Spleen (tissue), 7 donors: ENCODE data around the gene IL1B.

Experiments
- CTCF ChIP-seq, 11 experiments: fragments of 200-600 bp in 7 of 11; fragments of 450-650 bp in 4 of 11; sonication (generic) in 4 of 11; IDR thresholded peaks in 8 of 11; conservative IDR thresholded peaks in 3 of 11; 1 replicate in 7 of 11; 2 replicates in 4 of 11; pipeline versions ENCODE4 v1.4.0 to v1.8.0; 2016 to 2021; ENCODE audit warnings: antibody characterized with exemption in 11 of 11, inconsistent platforms in 4 of 11, mild to moderate bottlenecking in 1 of 11
- POLR2A ChIP-seq, 3 donors: fragments of 450-650 bp; IDR thresholded peaks; one replicate each; pipeline ENCODE4 v1.5.1; 2017; ENCODE audit warnings: antibody characterized with exemption in 3 of 3, mild to moderate bottlenecking in 1 of 3
- donor health status: DM: no; HTN: no; CAD: no; lungs with moderate emphysema.
- donor health status: DM: no; HTN: no; CAD: no.
- donor health status: DM: no; HTN: no; CAD: no.

GRCh38 chr2:112787729-112788393, 48.7 kb downstream of the IL1B start:
- TF ChIP-seq CTCF (IDR thresholded peaks at IDR 0.05 in 8 of 11, conservative IDR thresholded peaks at IDR 0.05 in 3 of 11), result no peak
- no peak for TF ChIP-seq POLR2A (IDR thresholded peaks at IDR 0.05)
